NCI-H1417 treated with DMSO at 0.1 percent for 48 hours (cell line): ENCODE results near the gene ALPK3.
A peak's percentile ranks its signal among the peaks of the same experiment; 100 is the strongest.

Experiments used
- DNase-seq: peaks from one replicate; lab custom pipeline; 2025; lab: John Stamatoyannopoulos, UW

Gene ALPK3

DNA sequence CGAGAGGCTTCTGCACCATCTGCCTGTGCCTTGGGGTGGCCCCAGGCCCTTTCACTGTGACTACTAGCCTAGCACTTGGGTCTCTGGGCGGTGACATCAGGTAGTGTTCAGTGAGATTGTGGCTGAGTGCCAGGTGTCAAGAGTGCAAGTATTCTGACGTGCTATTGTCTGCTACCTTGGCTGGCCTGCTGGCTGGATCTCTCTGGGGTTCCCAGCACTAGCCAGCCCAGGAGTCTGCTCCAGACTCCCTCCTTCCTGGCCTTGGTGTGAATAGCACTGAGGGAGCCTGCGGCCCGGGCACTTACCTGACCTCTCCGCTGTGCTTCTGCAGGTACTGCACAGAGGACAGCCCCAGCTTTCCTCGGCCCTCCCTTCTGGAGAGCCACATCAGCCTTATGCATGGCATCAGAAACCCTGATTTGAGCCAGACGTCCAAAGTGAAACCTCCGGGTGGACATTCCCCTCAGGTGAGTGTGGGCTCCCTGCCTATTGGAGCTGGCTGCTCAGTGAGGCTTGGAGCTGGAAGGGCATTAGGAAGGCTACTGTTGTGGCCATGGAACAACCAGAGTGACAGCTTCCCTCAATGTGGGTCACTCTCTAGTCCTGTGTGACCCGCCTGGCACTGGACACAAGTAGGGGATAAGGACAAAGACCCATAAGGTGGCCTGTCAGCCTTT is 17.5 kb upstream of the ALPK3 start:
- DNase-seq = no peak

DNA sequence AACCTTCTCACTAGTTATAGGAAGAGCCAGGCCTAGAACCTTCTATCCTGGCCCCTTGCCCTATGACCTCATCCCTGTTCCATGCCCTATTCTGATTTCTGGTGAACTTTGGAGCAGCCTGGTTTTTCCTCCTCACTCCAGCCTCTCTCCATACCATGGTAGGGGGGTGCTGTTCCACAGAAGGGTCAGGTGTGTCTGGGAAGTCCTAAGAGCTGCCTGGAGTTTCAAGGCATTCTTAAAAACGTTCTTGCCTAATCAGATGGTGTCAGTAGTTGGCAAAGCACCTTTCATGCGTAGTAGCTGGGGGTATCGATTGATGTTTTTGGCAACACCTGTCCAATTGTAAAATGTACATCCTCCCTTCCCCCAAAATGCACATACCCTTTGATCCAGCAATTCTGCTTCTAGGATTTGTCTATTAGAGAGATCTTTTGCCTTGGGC is 16.8 kb upstream of the ALPK3 start:
- DNase-seq = no peak

DNA sequence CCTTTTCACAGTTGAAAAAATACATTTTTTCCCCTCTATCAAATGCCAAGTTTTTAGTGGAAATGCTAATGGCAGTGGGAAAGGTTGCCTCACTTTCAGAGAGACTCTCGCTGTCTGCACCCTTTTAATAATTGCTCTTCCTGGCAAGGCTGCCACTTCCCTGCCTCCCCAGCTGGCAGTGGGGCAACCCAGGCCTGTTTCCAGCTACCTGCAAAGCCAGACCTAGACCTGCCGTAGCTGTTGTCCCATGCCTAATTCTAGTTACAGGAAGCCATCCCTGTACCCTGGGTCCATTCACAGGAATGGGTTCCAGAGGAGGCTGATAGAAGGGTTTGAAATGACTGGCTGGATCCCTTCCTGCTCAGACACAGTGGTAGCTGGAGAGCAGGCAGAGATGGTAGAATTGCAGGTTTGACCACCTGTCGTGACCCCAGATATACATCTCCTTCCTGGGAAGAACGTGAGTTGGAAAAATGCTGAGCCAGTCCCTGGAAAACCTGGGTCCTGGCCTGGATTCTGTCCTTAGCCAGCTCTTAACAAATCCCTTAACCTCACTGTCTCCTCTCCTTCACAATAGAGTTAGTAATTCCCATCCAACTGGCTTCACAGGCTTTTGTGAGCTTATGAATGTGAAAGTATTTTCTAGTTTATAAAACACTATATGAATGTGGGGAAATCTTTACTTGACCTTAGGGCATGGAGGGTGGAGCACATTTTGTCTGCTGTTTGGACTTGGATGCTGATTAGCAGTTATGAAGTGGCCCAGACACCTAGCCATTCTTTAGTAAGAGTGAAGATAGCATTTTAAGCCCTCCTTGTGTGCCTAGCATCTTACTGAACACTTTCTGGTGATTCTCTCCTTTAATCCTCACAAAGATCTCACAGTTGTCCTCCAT is 12.9 kb upstream of the ALPK3 start:
- no peak for DNase-seq

DNA sequence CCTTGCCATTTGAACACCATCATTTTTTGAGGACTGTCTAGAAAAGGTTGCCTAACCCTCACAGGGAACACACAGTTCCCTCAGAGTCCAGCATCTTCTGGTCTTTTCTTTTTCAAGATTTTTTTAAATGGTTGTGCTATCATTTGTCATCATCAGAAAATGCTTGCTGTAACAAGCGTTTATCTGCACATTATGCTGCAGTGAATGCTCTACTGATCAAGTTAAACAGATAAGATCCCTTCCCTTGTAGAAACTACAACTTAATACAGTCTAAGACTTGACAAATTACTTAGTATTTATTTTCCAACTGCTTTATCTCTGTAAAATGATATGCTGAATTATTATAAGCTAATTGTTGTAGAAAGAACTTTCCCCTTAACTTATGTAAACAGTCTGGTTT is 11.9 kb upstream of the ALPK3 start:
- DNase-seq = no peak

DNA sequence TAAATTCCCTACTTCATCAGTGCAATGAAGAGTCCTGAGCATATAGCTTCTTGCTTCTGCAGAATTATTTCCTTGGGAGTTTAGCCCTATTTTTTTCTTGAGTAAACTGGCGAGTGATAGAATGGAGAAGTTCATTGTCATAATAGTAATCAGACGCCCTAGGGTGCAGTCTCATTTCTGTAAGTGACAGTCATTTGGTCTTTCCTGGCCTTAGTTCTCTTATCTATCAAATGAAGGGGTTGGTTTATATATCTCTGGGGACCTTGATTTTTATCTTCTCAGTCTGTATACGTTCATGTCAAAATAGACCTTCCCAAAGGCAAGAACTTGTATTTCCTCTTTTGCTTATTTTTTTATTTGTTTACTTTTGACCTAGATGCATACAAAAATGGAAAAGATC is 9.9 kb upstream of the ALPK3 start:
- no peak for DNase-seq

DNA sequence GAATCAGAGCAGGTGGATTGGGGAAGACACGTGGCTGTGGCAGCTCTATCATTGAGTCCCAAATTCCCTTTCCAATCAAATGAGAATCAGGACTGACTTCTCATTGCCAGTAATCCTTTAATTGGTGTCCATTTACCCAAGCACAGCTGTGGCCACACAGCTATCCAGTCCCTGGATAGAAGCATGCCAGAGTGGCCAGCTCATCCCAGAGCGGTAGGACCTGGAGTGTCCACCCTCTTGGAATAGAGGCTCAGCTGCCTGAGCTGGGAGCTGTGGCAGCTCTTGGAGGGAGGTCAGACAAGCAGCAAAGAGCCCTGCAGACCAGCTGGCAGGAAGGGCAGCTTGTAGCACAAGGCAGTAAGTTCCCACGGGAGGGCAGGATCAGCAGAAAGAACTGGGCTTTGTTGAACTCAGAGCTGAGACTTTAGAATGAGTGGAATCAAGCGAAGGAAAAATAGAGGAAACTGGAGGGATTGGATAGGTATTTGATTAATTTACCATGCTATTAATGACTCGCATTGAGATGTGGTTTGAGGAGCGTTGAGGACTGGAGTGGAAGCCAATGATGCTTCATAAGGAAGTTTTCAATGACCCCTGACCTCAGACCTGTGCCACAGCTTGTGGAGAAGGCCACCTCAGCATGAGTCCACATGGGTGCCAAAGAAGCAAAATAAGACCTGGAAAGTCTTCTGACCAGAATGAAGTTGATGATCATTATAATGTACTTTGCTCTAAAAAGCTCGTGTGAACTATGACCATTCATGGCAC is 6.9 kb upstream of the ALPK3 start:
- DNase-seq = no peak

DNA sequence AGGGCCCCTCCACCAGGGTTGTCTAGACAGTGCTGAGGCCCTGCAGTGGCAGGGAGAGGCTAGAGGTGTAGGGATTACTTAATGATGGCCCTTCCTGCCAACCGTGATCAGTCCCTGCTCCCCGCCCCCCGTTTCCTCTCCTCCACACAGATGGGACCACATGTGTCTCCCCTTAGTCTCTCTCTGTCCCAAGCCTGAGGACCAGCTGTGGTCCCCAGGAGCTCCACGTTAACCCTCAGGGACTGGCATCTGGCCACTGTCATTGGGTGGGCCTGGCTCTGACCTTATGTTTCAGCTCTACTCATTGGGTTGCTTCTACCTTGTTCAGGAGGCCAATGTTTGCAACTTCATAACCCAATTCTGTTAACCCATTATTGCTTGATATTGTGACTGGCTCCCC is 6.0 kb upstream of the ALPK3 start:
- no peak for DNase-seq

DNA sequence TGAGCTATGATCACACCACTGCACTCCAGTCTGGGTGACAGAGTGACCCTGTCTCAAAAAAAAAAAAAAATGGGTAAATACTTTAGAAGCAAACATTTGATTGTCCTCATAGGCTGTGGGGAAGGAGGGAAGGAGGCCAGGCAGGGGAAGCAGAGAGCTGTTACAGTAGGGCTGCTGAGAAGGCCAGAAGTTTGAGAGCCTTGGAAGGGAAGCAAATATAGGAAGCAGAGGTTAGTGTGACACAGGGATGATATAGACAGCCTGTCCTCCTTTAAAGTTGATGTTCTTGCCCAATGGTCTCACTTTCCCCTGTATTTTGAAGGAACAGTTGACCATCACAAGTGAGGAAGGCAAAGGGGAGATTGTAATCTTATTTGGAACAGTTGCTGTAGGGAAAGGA is 5.3 kb upstream of the ALPK3 start:
- no peak for DNase-seq

DNA sequence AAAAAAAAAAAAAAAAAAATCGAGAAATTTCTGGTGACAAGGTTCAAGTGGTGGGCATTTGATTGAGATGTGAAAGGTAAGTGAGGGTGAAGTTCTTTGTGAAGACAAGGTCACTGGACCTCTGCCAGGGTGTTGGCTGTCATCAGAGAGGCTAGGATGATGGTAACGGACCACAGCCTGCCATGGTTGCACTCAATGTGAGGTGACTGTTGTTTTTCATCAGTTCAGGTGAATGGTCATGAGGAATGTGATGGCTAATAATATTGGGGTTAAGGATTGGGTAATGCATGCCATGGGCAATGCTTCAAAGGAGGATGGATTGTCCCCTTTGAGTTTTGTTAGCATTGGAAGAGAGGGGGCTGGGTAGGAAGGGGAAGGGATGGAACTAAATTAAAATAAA is 4.3 kb upstream of the ALPK3 start:
- no peak for DNase-seq

DNA sequence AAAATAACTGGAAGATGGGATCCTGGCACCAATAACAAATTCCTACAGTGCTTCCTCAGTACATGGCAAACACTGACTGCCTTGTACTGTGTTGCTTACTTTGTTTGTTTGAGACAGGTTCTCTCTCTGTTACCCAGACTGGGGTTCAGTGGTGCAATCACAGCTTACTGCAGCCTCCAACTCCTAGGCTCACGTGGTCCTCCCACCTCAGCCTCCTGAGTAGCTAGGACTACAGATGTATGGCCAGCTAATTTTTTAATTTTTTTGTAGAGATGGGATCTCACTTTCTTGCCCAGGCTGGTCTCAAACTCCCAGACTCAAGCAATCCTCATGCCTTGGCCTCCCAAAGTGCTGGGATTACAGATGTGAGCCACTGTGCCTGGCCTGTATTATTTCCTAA is 3.7 kb upstream of the ALPK3 start:
- no peak for DNase-seq

DNA sequence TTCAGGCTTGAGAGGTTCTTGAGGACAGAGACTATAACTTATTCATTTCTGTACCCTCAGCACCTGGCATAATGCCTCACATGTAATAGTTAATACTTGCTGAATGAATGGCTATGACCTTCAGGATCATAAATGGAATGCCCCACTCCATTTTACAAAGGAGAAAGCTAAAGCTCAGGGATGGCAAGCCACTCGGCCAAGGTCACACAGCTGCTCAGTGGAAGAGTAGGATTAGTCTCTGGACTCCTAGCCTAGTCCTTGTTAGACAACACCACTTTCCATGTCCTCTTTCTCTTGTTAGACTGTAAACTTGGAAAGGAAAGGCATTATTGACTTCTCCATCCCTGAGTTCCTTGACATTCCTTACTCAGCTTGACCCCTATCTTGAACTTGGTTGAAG is 3.2 kb upstream of the ALPK3 start:
- DNase-seq = no peak

DNA sequence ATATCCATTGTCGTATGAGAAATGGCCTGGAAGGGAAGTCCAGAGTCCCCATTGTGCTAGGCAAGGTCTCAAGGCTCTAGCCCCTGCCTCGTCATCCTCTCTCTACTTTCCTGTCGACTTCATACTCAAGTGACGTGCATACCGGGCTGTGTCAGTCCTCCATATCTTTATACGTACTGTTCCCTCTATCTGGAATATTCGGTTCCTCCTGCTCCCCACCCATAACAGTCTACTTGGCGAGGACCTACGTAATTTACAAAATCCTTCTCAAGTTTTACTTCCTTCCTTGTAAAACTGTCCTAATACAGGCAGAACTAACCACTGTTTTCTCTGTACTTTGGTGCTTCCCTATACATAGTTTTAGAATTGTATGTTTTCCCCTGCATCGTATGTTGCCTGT is 2.2 kb upstream of the ALPK3 start:
- DNase-seq = no peak

DNA sequence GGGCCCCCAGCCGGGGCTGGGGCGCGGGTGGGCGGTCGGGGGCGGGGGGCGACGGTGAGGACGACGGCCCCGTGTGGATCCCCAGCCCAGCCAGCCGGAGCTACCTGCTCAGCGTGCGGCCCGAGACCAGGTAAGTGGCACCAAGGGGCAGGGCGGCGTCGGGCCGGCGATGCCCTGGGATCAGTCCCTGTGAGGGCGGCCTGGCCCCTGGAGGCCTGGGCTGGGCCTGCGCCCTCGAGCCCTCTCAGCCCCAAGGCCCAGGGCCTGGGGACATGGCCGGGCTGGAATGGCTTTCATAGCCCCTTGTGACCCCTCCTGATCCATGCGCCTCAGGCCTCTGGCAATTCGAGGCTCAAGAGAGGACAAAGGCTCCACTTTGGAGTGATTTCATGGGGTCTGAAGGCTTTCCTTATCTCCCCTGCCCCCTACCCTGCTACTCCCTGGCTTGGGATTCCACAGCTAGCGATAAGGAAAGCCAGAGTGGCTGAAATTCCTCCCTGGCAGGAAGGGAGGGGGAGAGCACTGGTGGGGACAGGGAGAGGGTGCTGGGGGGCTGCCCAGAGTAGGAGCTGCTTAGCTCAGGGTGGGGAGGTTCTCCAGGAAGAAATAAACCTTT is 418 bp downstream of the ALPK3 start:
- no peak for DNase-seq

DNA sequence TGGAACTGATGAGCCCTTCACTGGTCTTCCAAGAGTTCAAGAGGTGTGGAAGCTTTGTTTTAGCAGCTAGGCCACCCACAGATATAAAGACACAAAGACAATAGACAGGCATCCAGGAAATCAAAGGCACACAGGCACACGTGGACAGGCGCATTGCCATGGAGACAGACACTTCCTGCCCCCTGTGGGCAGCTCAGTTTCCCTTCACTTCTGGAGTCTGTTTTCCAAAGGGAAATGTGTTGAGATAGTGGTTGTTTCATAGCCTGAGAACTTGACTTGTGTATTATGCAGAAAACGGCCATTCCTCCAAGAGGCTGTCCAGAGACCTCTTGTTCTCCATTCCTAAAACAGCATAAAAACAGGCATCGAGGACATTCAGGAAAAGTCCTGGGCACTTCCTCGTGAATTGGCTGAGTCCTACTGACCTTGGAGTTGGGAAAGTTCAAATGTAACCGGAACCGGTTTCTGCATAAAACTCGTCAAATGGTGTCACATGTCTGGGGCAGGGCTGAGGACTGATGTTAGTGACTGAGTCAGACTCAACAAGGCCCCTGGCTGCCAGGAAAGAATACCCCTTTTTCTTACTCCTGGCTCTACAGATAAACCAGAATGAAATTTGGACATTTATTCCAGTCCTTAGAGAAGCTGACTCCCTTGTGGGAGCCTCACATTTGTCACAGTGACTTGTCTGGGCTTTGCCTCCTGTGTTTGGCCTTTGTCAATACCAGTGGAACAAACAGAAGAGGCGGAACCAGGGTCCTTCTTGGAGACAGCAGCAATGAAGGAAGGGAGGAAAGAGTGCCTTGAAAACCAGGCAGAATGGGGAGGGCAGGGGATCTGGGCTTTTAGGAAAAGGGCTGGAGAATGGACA is 1.3 kb downstream of the ALPK3 start:
- DNase-seq = peak; percentile 2

DNA sequence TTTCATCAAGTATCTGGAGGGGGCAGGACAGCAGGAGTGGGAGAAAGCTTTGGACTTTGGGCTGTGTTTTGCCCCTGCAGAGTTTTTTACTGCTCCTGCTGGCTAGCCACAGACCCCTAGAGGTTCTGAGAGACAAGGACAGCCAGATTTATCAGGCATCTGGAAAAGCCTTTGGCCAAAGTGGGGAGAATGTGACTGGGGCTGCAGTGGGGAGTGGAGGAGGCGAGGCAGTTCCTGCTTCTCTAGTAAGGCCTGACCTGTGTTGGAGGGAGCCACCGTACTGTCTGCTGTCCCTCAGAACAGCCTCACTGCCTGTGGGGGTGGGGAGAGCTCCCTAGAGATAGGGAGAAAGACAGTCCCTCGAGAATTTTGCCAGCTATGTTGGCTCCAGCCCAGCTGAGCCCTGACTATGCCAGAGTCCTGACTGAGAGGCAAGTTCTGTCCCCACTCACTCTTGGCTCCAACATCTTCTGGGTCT is 2.2 kb downstream of the ALPK3 start:
- DNase-seq = no peak

DNA sequence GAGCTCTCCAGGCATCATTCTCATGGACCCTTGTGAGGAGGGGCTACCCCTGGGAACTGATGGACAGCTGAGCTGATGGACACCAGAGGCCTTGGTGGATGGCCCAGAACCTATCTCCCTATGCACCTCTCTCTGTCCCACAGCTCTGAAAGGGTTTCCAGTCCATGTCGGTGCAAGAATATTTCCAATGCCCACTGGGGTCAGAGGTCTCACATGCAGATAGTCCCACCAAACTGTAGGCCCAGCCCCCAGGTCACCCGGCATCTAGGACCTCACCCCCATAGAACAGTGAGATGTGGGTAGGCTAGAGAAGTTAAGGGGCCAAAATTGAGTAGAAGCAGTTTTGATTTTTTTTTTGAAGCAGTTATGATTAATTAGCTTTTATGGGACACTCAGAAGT is 2.6 kb downstream of the ALPK3 start:
- no peak for DNase-seq

DNA sequence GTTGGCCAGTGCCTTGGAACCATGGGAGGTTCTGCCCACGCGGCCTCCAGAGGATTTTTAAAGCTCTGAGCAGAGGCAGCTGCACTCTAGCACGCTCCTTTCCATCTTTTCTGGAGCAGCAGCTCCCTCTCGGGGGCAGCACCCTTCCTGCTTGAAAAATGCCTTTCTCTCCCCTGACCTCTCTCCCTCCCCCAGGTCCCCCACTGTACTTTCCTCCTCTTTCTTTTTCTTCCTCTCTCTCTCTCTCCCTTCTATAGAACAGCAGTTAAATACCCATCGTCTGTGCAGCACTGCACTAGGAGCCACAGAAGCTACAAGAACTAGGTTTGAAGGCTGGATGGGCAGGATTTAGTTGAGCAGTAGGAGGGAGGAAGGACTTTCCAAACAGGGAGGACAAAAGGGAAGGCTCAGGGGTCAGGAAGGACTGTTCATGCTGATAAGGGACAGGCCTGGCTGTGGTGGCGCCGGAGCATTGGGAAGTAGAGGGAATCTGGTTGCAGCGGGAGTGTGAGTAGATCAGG is 4.4 kb downstream of the ALPK3 start:
- DNase-seq = no peak

DNA sequence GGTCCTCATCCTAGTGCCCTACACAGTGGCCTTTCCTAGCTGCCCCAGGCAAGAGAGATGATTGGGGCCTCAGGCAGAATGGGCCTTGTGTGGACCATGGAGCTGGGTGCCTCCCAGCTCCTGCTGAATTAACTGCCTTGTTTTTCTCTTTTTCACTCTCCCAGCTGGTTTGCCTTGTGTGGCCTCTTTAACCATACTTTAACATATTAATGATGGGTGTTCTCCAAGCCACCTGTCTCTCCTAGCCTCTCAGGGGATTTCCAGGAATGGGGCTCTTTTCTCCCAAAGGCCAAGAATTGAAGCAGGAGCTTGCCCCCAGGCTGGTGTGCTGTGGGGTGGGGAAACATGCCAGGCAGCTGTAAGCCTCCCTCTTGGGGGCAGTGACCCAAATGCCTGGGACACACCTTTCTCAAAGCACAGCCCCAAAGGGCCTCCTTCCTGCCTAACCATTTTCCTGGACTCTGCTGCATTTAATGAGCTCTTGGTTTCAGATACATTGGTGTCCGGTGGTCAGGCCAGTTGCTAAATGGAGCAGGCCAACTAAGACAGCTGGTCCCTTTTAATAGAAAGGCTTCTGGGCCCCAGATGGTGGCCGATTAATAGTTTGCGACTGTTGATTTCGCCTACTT is 5.6 kb downstream of the ALPK3 start:
- DNase-seq = no peak

DNA sequence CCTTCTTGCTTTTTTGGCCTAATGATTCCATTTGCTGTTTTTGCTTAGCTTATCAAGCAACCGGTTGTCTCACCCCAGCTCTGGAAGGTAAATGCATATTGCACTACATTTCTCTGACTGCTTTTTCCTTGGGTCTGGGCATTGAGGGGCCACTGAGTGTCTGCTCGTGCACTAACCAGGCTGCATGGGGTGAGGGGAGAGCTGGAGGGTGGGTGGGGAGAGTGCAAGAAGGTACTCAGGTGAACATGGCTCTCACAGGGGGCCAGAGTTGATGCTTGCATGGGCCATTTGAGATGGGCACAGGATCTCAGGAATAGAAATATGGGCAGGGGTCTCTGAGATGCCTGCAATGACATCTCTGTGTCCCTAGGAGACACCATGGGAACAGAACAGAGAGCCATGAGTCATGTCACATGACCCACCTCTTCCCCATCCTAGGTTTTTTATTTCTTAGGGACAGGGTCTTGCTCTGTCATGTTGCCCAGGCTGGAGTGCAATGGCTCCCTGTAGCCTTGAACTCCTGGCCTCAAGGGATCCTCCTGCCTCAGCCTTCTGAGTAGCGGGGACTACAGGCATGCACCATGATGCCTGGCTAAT is 6.2 kb downstream of the ALPK3 start:
- DNase-seq = no peak
